Activated CD4-positive, alpha-beta memory T cell treated with anti-CD3 and anti-CD28 coated beads for 36 hours (primary cell): ENCODE measurements around the gene APH1B. TPM values are rescaled to one million over a fixed set of nuclear protein-coding genes. Genes with fewer than 3 reads are reported as not detected.

Experiments used
- total RNA-seq, 2 experiments: library from RNA; stranded (reverse); gene quantifications; one replicate each; pipeline ENCODE4 v1.2.3, GENCODE V29; 2021

Gene APH1B
- total RNA-seq, 2 experiments from 2014 or later = 6.6 to 7.0 TPM

Other genes starting within 250 kb of the APH1B start
- 10 to 100 TPM; 10.8 to 11.4 TPM for gene TPM1, start 234.9 kb upstream of the APH1B start, total RNA-seq
- gene LACTB, start 155.7 kb upstream of the APH1B start, total RNA-seq = 10 to 100 TPM; 23.7 to 24.5 TPM
- gene RPS27L, start 120.1 kb upstream of the APH1B start, total RNA-seq = 100 to 1,000 TPM; 139 to 140 TPM
- gene RAB8B, start 88.0 kb upstream of the APH1B start, total RNA-seq = 100 to 1,000 TPM; 109 to 119 TPM
- gene CA12, start 104.2 kb downstream of the APH1B start, total RNA-seq = under 1 TPM; 0.07 to 0.10 TPM
- gene USP3, start 227.0 kb downstream of the APH1B start, total RNA-seq = 10 to 100 TPM; 46.1 to 48.9 TPM